ENCODE measurements around the gene ZNF587B.
"Not testable (repeated sequence)": the region's sequence is repeated elsewhere in the genome, so short reads cannot be mapped to it uniquely, and the experiment has no call there.

DNA sequence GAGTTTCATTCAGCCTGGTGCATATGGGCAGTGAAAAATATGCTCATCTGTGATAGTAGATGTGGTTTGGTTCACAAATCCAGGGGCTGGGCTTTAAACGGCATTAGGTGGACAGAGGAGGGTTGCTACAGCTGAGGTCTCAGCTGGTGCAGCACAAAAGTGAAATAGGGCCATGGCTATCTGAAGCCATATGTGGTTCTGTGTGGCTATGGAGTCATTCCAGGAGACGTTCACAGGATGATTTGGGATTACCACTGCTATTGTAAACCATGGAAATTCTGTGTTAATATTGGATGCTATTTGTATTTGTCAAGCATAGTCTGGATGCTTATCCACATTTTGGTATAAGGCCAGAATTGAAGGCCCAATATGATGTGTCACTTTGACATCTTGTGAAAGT, 24.0 kb downstream of the ZNF587B start:
- TF ChIP-seq, protein P1, sequence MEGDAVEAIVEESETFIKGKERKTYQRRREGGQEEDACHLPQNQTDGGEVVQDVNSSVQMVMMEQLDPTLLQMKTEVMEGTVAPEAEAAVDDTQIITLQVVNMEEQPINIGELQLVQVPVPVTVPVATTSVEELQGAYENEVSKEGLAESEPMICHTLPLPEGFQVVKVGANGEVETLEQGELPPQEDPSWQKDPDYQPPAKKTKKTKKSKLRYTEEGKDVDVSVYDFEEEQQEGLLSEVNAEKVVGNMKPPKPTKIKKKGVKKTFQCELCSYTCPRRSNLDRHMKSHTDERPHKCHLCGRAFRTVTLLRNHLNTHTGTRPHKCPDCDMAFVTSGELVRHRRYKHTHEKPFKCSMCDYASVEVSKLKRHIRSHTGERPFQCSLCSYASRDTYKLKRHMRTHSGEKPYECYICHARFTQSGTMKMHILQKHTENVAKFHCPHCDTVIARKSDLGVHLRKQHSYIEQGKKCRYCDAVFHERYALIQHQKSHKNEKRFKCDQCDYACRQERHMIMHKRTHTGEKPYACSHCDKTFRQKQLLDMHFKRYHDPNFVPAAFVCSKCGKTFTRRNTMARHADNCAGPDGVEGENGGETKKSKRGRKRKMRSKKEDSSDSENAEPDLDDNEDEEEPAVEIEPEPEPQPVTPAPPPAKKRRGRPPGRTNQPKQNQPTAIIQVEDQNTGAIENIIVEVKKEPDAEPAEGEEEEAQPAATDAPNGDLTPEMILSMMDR (IDR thresholded peaks at IDR 0.05; ENCODE audit: low read length), result not testable (repeated sequence)
- not testable (repeated sequence) for TF ChIP-seq EZH2 (IDR thresholded peaks at IDR 0.05; ENCODE audit: borderline replicate concordance, low read length)
